ENCODE measurements around the gene SMIM32.

The SMIM32 gene

GRCh38 chr5:136207631-136208030 lies 14.7 kb upstream of the SMIM32 start:
- no peak for DNase-seq (ENCODE audit: low read depth)

- no peak for DNase-seq (ENCODE audit: low read depth)
Observed at GRCh38 chr5:136206361-136206760, 13.4 kb upstream of the SMIM32 start.

- DNase-seq (ENCODE audit: low read depth), result no peak
Observed at GRCh38 chr5:136205941-136206340, 13.0 kb upstream of the SMIM32 start.

- DNase-seq (ENCODE audit: low read depth), result no peak
Observed at GRCh38 chr5:136205061-136205702, 12.2 kb upstream of the SMIM32 start.

- no peak for DNase-seq (ENCODE audit: low read depth)
Observed at GRCh38 chr5:136203303-136203922, 10.5 kb upstream of the SMIM32 start.

GRCh38 chr5:136202469-136203205 lies 9.7 kb upstream of the SMIM32 start:
- no peak for DNase-seq (ENCODE audit: low read depth)

GRCh38 chr5:136201870-136202269 lies 8.9 kb upstream of the SMIM32 start:
- DNase-seq (ENCODE audit: low read depth), result no peak

GRCh38 chr5:136200761-136201160 lies 7.8 kb upstream of the SMIM32 start:
- DNase-seq (ENCODE audit: low read depth), result no peak

GRCh38 chr5:136200130-136200529 lies 7.2 kb upstream of the SMIM32 start:
- no peak for DNase-seq (ENCODE audit: low read depth)

- no peak for DNase-seq (ENCODE audit: low read depth)
Observed at GRCh38 chr5:136199408-136199807, 6.4 kb upstream of the SMIM32 start.

- no peak for DNase-seq (ENCODE audit: low read depth)
Observed at GRCh38 chr5:136198453-136198852, 5.5 kb upstream of the SMIM32 start.

GRCh38 chr5:136197462-136198142 lies 4.6 kb upstream of the SMIM32 start:
- DNase-seq (ENCODE audit: low read depth), result no peak

GRCh38 chr5:136195971-136196820 lies 3.2 kb upstream of the SMIM32 start:
- DNase-seq (ENCODE audit: low read depth), result no peak

GRCh38 chr5:136194576-136194975 lies 1.6 kb upstream of the SMIM32 start:
- no peak for DNase-seq (ENCODE audit: low read depth)

- no peak for DNase-seq (ENCODE audit: low read depth)
Observed at GRCh38 chr5:136193322-136193935, 467 bp upstream of the SMIM32 start.

GRCh38 chr5:136192015-136192525 lies 892 bp downstream of the SMIM32 start:
- no peak for DNase-seq (ENCODE audit: low read depth)

- no peak for DNase-seq (ENCODE audit: low read depth)
Observed at GRCh38 chr5:136191304-136192014, 1.5 kb downstream of the SMIM32 start.

- no peak for DNase-seq (ENCODE audit: low read depth)
Observed at GRCh38 chr5:136190904-136191303, 2.1 kb downstream of the SMIM32 start.

- no peak for DNase-seq (ENCODE audit: low read depth)
Observed at GRCh38 chr5:136190091-136190720, 2.8 kb downstream of the SMIM32 start.

GRCh38 chr5:136188859-136189258 lies 4.1 kb downstream of the SMIM32 start:
- DNase-seq (ENCODE audit: low read depth), result no peak
